Measurements from ENCODE around the gene PLOD2. TPM values are rescaled to one million over a fixed set of nuclear protein-coding genes. Genes with fewer than 3 reads are reported as not detected.
A peak's percentile ranks its signal among the peaks of the same experiment; 100 is the strongest.

PLOD2 gene
- total RNA-seq, 1 donor = 345 TPM

DNA sequence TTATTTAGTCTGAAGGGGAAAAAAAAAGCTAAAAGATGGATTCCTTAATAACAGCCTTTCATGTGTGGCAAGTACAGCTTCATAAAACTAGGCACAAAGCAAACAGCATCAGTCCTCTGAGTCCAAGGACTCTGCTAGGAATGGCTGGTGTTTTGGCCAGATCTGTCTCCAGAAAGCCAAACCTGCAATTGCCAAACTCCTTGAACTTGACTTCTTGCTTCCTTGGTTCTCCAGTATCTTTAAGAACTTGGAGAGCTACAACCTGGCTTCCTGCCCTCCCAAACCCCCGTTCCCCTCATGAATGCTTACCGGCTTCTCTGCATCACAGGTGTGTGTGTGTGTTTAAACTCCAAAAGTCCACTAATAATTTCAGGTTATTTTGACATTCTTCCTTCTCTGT is 1.6 kb upstream of the PLOD2 start:
- peak overlapping the region; percentile 96 for H3K27ac ChIP-seq (ENCODE audit: low read depth, low read length)
- peaks cover 72% of the 10 kb centered on the region for H3K4me1 ChIP-seq (ENCODE audit: insufficient read depth, low read length)
- no peaks in the 10 kb centered on the region for H3K9me3 ChIP-seq (ENCODE audit: low read depth, low read length)
- no peaks in the 10 kb centered on the region for H3K27me3 ChIP-seq (ENCODE audit: insufficient read depth, low read length)
- H3K4me3 ChIP-seq (ENCODE audit: insufficient read depth, low read length) = peak overlapping the region; percentile 84
- peaks cover 3% of the 10 kb centered on the region for H3K36me3 ChIP-seq (ENCODE audit: insufficient read depth, low read length)
- H3K4me2 ChIP-seq (ENCODE audit: insufficient read depth, low read length) = peak overlapping the region; percentile 91
- TF ChIP-seq, protein P1, sequence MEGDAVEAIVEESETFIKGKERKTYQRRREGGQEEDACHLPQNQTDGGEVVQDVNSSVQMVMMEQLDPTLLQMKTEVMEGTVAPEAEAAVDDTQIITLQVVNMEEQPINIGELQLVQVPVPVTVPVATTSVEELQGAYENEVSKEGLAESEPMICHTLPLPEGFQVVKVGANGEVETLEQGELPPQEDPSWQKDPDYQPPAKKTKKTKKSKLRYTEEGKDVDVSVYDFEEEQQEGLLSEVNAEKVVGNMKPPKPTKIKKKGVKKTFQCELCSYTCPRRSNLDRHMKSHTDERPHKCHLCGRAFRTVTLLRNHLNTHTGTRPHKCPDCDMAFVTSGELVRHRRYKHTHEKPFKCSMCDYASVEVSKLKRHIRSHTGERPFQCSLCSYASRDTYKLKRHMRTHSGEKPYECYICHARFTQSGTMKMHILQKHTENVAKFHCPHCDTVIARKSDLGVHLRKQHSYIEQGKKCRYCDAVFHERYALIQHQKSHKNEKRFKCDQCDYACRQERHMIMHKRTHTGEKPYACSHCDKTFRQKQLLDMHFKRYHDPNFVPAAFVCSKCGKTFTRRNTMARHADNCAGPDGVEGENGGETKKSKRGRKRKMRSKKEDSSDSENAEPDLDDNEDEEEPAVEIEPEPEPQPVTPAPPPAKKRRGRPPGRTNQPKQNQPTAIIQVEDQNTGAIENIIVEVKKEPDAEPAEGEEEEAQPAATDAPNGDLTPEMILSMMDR (IDR thresholded peaks at IDR 0.05; ENCODE audit: extremely low read depth, low read depth, low read length) = no peak
- H2AFZ ChIP-seq (ENCODE audit: low read length) = no peak overlapping the region
- H4K20me1 ChIP-seq (ENCODE audit: insufficient read depth, low read length) = peaks cover 19% of the 10 kb centered on the region
- H3K79me2 ChIP-seq (ENCODE audit: insufficient read depth, low read length) = peaks cover 51% of the 10 kb centered on the region
- DNase-seq (ENCODE audit: insufficient read length, low spot score, missing footprints) = peak; percentile 55

DNA sequence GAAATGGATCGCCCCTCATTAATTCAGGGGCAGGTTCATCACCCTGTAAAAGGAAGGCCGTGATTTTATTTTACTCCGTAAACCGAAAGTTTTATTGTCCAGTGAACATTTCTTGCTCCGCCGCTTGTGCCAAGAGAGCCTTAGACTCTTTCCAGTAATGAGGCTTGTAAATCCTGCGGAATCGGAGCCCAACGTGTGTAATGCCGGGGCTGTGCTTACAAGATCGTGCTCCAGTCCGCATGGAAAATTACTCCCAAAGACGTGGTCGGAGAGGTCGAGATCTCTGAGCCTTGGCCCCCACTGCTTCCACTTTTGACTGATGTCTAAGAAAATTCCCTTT is 649 bp upstream of the PLOD2 start:
- Histone ChIP-seq H2AFZ (ENCODE audit: low read length) (peak overlapping the region; percentile 11), H3K4me1 (ENCODE audit: insufficient read depth, low read length) (peaks cover 71% of the 10 kb centered on the region), H3K9me3 (ENCODE audit: low read depth, low read length) (no peaks in the 10 kb centered on the region), H3K27me3 (ENCODE audit: insufficient read depth, low read length) (no peaks in the 10 kb centered on the region), H4K20me1 (ENCODE audit: insufficient read depth, low read length) (peaks cover 25% of the 10 kb centered on the region), H3K36me3 (ENCODE audit: insufficient read depth, low read length) (peaks cover 6% of the 10 kb centered on the region), H3K4me2 (ENCODE audit: insufficient read depth, low read length) (peak overlapping the region; percentile 91), H3K4me3 (ENCODE audit: insufficient read depth, low read length) (peak overlapping the region; percentile 84), H3K79me2 (ENCODE audit: insufficient read depth, low read length) (peaks cover 60% of the 10 kb centered on the region), H3K27ac (ENCODE audit: low read depth, low read length) (peak overlapping the region; percentile 96)
- TF ChIP-seq, protein P1 (IDR thresholded peaks at IDR 0.05; ENCODE audit: extremely low read depth, low read depth, low read length) = no peak
- peak; percentile 58 for DNase-seq (ENCODE audit: insufficient read length, low spot score, missing footprints)

DNA sequence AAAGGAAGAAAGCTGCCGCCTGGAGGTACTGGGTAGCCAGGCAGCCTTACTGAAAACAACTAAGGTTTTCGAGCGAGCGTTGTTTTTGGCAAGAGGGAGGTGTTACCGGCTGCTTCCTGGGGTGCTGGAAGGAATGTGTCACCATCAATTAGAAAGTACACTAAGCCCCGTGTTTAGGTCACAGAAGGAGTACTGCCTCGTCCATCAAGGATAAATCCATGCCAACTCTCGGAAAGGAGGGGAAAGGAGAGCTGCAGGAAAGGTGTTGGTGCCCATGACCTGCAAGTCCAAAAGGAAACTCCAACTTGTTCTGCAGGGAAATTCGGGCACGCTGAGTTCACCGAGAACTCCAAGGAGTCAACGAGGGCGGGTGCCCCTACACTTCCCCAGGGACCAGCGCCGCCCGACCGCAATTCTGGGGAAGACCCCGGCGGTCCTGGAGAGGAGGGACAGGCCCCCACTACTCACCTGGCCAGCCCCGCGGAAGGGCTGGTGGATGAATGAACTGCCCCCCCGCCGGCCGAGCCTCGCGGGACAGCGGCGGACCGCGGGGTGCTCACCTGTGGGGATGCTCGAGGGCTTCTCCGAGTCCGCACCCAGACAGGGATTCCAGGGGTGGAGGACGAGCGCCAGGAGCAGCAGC is 542 bp downstream of the PLOD2 start:
- peak; percentile 87 for DNase-seq (ENCODE audit: insufficient read length, low spot score, missing footprints)
- Histone ChIP-seq H3K79me2 (ENCODE audit: insufficient read depth, low read length) (peaks cover 71% of the 10 kb centered on the region), H3K36me3 (ENCODE audit: insufficient read depth, low read length) (peaks cover 9% of the 10 kb centered on the region), H3K4me3 (ENCODE audit: insufficient read depth, low read length) (peak overlapping the region; percentile 84), H3K27me3 (ENCODE audit: insufficient read depth, low read length) (no peaks in the 10 kb centered on the region), H3K27ac (ENCODE audit: low read depth, low read length) (peak overlapping the region; percentile 96), H4K20me1 (ENCODE audit: insufficient read depth, low read length) (peaks cover 34% of the 10 kb centered on the region), H3K9me3 (ENCODE audit: low read depth, low read length) (no peaks in the 10 kb centered on the region), H3K4me1 (ENCODE audit: insufficient read depth, low read length) (peaks cover 69% of the 10 kb centered on the region), H2AFZ (ENCODE audit: low read length) (no peak overlapping the region), H3K4me2 (ENCODE audit: insufficient read depth, low read length) (peak overlapping the region; percentile 94)
- TF ChIP-seq, protein P1 (IDR thresholded peaks at IDR 0.05; ENCODE audit: extremely low read depth, low read depth, low read length) = peak; percentile 59

DNA sequence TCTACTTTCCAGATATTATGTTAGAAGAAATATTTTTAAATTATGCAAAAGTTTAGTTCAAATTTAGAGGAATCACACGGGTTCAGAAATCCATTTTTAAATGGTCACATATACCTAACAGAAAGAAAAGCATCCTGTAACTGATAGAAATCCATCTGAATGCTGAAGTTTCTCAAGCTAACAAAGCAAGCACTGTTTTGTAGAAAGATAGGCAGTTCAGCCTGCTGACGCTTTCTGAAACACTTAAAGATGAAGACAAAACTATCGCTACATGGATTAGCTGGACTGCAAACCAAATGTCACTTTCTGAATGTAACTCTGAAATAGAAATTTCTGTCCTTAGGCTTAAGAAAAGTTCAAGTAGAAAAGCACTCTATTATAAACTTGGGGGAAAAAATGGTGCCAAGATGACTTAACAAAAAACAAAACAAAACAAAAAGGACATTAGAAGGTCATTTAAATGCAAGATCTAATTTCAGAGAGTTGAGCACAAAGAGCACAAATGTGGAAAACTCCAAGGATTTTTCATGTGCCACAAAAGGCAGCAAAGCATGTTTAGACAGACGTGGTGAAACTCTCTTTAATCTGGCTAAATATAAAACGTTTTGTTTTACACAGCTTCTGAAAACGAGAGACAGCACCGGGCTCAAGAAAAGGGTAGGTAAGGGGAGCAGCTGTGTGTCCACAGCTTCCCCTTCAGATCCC is 1.2 kb downstream of the PLOD2 start:
- H3K27me3 ChIP-seq (ENCODE audit: insufficient read depth, low read length) = no peaks in the 10 kb centered on the region
- TF ChIP-seq, protein P1 (IDR thresholded peaks at IDR 0.05; ENCODE audit: extremely low read depth, low read depth, low read length) = no peak
- H3K4me2 ChIP-seq (ENCODE audit: insufficient read depth, low read length) = peak overlapping the region; percentile 94
- H3K4me3 ChIP-seq (ENCODE audit: insufficient read depth, low read length) = peak overlapping the region; percentile 84
- H3K4me1 ChIP-seq (ENCODE audit: insufficient read depth, low read length) = peaks cover 62% of the 10 kb centered on the region
- H3K9me3 ChIP-seq (ENCODE audit: low read depth, low read length) = no peaks in the 10 kb centered on the region
- peaks cover 77% of the 10 kb centered on the region for H3K79me2 ChIP-seq (ENCODE audit: insufficient read depth, low read length)
- peak; percentile 42 for DNase-seq (ENCODE audit: insufficient read length, low spot score, missing footprints)
- H3K27ac ChIP-seq (ENCODE audit: low read depth, low read length) = peak overlapping the region; percentile 96
- H4K20me1 ChIP-seq (ENCODE audit: insufficient read depth, low read length) = peaks cover 37% of the 10 kb centered on the region
- no peak overlapping the region for H2AFZ ChIP-seq (ENCODE audit: low read length)
- H3K36me3 ChIP-seq (ENCODE audit: insufficient read depth, low read length) = peaks cover 12% of the 10 kb centered on the region
